Gastrocnemius medialis (tissue), 4 donors: ENCODE results near the gene CFAP46.

Experiments used
- CTCF ChIP-seq, 5 experiments: fragments of 450-650 bp in 3 of 5; fragments of 200-600 bp in 2 of 5; sonication (generic) in 2 of 5; IDR thresholded peaks in 4 of 5; conservative IDR thresholded peaks in 1 of 5; 1 replicate in 4 of 5; 2 replicates in 1 of 5; pipeline ENCODE4 v1.5.1; 2016 to 2019; ENCODE audit warnings: antibody characterized with exemption in 5 of 5, mild to moderate bottlenecking in 3 of 5, moderate library complexity in 3 of 5
- POLR2A ChIP-seq, 2 donors: fragments of 450-650 bp; IDR thresholded peaks; one replicate each; pipeline ENCODE4 v1.6.1; 2017; ENCODE audit warnings: antibody characterized with exemption in 2 of 2, mild to moderate bottlenecking in 2 of 2, moderate library complexity in 2 of 2

- TF ChIP-seq CTCF (IDR thresholded peaks at IDR 0.05 in 4 of 5, conservative IDR thresholded peaks at IDR 0.05 in 1 of 5) (no peak), POLR2A (IDR thresholded peaks at IDR 0.05) (no peak)
Observed at GRCh38 chr10:132875435-132875834, 66.9 kb downstream of the CFAP46 start.
